HG02938 (cell line): ENCODE data around the gene PCSK2.

Source experiments
- ATAC-seq: cut with Tn5 transposase; IDR thresholded peaks from one replicate; pipeline ENCODE4 v1.9.1; 2021; ENCODE audit warnings: mild to moderate bottlenecking, moderate library complexity; ENCODE audit not compliant: unreplicated experiment

PCSK2 gene

GRCh38 chr20:17327185-17328148 lies 100.6 kb downstream of the PCSK2 start:
- ATAC-seq, result no peak

GRCh38 chr20:17334932-17335331 lies 108.1 kb downstream of the PCSK2 start:
- ATAC-seq, result no peak

- no peak for ATAC-seq
Observed at GRCh38 chr20:17339000-17339399, 112.2 kb downstream of the PCSK2 start.

DNA sequence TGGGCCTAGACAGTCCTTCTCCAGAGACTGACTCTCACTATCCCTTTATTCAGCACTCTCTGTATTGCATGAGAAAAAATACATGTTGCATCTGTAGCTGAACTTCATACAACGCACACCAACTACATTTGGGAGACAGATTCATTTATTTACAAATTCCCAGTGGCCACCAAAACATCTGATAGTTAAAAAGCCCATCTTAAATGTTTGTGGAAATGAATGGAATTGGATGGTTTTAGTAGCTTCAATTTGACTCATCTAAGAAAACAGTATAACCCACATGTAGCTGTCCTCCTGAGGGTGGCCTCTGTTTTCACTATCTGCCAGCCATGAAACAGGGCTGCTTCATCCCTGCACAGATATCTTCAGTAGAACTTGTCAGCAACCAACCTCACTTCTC lies 116.3 kb downstream of the PCSK2 start:
- no peak for ATAC-seq

DNA sequence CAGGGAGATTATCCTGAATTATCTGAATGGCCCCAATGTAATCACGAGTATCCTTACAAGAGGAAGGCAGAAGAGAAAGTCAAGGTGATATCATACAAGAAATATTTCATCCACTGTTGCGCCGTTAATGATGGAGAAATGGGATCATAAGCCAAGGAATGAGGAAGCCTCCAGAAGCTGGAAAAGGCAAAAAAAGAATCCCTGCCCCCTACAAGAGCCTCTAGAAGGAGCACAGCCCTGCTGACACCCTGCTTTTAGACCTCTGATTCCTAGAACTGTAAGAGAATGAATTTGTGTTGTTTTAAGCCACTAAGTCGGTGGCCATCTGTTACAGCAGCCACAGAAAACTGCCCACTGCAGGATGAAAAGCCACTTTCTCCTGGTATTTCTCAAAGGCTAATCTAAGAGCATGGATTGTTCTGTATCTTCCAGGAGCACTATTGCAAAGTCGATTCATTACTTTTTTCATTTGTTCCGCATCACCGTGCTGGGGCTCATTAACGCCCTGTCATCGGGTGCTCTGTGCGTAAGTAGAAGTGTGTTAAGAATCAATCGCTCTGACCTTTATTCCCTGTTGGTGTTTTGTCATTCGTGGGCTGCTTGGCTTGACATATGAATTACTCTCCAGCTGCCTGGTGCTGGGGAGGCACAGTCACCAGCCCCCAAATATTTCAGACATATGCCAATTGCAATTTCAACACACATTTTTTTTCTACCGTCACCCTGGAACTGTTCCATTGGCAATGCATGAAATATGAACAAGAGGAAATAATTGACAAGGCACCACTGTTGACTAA lies 117.0 kb downstream of the PCSK2 start:
- no peak for ATAC-seq

DNA sequence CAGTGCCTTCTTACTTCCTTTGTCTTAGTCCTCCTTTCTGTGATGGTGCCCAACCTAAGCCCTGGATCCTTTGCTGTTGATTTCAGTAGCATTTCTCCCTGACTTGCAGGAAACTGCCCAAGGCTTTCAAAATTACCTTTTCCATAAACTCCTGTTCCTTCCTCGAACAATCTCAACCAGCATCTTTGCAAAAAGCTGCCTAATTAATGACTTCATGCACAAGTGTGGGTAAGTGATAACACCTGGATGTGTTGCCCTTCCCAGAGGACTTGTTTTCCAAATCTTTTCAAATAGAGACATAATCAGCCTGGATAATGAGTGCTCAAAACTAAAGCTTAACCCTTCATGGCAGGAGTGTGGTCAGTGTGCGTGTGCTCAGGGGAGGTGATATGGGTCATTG lies 118.0 kb downstream of the PCSK2 start:
- no peak for ATAC-seq

DNA sequence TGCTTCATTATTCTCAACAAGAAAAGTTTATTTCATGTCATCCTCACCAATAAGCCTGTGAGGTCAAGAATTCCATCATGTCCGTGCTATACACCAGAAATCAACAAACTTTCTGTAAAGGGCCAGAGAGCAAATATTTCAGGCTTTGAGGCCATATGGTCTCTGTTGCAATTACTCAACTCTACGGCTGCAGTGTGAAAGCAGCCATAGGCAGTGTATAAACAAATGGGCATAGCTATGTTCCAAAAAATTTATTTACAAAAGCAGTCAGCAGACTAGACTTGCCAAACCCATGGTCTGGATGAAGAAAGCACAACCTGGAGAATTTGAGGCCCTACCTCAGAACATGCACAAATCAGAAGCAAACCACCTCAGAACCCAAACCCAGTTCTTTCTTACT lies 118.5 kb downstream of the PCSK2 start:
- ATAC-seq, result no peak

GRCh38 chr20:17350321-17350720 lies 123.5 kb downstream of the PCSK2 start:
- ATAC-seq, result no peak

- ATAC-seq, result no peak
Observed at GRCh38 chr20:17357238-17357637, 130.4 kb downstream of the PCSK2 start.

DNA sequence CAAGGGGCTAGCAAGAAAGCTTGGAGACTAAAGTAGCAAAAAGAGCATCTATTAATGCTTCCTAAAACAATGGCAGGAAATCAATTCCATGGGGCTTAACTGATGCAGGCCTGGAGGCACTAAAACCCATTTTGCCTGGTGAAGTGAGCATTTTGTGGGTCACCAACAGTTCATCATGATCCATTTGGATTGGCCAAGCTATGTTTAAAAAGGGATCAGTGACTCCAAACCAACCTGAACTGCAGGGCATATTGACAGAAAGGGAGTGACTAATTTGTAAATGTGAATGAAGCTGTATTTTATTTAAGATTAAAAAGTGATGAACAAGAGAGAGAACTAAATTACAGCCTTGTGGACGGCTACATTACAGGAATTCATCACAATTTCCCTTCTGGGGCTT lies 132.0 kb downstream of the PCSK2 start:
- ATAC-seq, result no peak

DNA sequence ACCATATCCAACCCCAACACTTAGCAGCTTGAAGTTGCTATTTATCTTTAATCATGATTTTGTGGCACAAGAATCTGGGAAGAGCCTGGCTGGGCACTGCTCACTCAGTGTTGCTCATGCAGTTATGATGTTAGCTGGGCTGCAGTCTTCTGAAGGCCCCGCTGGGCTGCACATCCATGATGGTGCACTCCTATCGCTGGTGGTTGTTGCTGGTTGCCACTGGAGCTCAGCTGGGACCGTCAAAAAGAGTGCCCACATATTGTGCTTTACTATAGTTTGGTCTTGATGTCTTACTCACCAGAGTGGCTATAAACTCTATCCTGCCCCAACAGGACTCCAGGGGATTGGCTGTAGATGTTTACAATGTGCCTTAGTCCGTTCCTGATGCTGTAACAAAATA lies 137.8 kb downstream of the PCSK2 start:
- no peak for ATAC-seq

DNA sequence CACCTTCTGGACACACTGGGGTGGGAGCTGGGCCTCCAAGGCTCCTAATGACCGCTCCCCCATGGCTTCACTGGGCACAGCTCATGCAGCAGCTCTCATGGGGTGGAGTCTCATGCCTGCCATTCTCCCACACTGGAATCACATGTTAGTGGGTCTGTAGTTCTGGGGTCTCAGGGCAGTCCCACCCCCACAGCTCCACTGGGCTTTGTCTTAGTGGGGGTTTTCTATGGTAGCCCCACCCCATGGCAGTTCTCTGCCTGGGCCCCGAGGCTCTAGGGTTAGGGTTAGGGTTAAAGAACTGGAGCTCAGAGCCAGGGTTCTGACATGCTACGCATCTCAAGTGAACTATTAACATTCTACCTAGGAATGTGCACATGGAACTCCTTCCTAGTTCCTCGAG lies 139.0 kb downstream of the PCSK2 start:
- ATAC-seq, result no peak

DNA sequence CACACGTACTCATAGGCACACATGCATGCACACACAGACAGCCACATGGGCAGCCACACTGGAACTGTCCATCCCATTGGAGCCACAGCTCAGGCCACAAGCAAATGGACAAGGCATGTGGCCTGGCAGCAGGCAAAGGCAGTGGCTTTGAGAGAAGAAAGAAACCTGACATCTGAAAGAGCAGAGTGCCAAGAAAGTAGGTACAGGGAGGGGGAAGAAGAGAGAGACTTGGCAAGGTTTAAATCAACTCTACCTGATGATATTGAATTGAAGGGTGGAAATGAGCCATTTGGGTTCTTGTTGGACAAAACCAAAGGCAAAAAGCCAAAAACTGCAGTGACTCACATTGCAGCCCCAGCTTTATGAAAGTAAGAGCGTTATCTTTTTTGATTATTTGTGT lies 142.7 kb downstream of the PCSK2 start:
- no peak for ATAC-seq

DNA sequence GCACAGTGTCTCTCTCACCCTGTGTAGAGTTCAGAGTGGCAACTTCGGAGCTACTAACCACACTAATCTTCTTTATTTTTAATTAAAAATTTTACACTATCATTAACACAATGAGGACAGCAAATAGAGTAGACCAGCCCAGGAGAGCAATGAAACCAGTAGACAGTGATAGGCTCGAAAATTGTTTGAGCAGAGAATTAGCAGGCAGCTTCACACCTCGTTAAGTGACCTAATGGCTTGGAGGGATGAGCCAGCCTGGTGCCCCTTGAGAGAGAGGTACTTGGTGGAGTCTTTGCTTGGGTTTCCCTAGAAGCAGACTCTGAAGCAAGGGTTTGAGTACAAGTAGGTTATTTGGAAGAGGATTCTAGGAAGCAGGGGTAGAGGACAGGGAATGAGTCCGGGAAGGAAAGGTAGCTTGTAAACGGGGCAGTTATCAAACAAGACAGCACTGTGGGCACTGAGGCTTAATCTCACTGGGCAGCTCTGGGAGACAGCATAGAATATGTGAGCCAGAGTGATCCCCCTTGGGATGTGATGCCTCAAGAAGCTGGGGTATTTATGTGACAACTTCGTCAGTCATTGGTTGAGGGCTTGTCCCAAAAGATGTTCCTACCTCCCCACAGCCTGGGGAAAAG lies 146.1 kb downstream of the PCSK2 start:
- ATAC-seq, result no peak

DNA sequence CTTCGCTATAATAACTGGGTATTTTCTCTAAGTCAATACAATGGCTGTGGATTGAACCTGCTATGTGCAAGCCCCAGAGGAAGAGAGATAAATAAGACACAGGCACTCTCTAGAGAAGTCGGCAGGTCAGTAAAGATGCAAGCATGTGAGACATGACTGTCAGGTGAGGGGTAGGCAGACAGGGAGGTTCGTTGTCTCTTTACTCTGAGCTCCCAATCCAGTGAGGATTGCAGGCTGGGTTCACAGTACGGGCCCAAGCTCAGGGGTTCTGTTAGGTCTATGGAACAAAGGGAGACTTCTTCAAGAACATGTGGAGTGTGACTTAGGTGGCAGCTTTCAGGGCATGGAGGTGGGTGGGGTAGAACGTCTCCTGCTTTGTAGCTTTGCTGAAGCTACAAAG lies 147.2 kb downstream of the PCSK2 start:
- ATAC-seq, result no peak

- no peak for ATAC-seq
Observed at GRCh38 chr20:17376031-17376430, 149.2 kb downstream of the PCSK2 start.

DNA sequence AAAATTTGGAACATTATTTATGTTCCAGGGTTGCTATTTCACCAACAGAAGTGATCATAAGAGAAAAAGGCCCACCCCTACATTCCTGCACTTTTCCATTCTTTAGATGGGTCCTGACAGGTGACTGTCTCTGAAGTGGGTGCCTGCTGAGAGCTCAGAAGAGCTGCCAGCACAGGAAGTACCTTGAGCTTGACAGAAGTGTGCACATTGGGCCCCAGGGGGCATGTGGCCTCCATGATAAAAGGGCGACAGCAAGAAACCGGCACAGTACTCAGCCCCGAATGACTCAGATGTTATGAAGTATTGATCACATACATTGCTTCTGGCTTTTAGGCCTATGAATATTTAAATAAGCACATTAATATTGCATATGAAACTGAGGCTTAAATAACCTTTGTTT lies 150.4 kb downstream of the PCSK2 start:
- no peak for ATAC-seq

DNA sequence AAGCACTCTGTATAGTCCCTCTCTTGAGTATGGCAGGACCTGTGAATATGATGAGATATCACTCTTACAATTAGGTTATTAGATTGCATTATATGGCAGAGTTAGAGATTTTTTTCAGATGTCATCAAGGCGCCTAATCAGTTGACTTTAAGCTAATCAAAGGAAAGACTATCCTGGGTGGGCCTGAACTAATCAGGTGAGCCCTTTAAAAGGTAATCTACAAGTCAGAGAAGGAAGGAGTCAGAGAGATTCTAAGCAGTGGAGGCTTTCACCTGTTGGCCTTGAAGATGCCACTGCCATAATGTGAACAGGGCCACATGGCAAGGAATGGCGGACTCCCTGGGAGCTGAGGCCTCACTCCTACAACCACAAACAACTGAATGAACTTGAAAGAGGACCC lies 152.8 kb downstream of the PCSK2 start:
- no peak for ATAC-seq

DNA sequence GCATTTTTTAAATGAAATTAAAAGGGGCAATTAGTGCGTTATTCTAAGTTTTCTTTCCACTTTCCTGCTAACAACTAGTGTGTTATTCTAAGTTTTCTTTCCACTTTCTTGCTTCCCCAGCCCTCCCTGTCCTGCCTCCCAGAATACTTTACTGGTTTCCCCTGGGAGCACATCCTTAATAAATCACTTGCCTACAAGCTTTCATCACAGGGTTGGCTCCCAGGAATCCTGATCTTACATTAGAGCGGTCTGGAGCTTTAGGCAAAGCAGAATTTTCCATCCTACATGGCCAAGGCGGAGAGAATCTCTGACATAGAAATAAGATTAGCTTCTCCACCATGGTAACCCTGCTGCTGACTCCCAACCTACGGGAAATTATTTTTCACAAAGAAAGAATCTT lies 154.0 kb downstream of the PCSK2 start:
- ATAC-seq, result no peak

- ATAC-seq, result no peak
Observed at GRCh38 chr20:17381724-17382123, 154.9 kb downstream of the PCSK2 start.

DNA sequence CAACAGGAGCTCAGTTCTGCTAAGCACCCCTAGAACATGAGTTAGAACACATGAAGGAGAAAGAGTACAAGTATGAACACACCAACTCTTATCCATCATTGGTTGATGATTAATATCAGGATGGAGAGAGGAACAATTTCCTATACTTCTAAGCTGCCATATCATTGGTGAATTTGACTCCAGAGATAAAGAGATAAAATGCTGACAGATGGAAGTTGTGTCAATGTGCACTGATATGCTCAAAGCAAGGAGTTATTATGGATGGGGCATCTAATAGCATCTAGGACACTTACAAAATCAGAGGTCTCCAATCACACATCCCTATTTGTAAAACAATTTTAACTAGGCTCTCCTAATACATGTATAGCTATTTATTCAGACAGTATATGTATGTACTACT lies 159.0 kb downstream of the PCSK2 start:
- ATAC-seq, result no peak

DNA sequence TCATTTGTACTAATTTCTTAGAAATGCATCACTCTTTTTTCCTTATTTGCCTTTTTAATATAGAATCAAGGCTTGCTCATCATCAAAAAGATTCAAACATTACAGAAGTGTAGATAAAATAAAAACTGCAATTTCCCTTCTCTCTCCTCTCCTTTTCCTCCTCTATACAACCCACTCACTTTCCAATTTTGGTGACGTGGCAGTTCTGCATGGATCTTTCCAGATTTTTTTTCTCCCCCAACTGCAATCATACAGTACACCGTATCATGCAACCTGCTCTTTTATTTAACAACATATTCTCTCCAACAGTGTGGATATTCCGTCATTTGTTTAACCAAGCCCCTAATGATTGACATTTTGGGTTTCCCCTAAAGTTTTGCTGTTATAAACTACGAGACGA lies 163.8 kb downstream of the PCSK2 start:
- no peak for ATAC-seq
